ENCODE results near the gene ITPR2.

The ITPR2 gene

DNA sequence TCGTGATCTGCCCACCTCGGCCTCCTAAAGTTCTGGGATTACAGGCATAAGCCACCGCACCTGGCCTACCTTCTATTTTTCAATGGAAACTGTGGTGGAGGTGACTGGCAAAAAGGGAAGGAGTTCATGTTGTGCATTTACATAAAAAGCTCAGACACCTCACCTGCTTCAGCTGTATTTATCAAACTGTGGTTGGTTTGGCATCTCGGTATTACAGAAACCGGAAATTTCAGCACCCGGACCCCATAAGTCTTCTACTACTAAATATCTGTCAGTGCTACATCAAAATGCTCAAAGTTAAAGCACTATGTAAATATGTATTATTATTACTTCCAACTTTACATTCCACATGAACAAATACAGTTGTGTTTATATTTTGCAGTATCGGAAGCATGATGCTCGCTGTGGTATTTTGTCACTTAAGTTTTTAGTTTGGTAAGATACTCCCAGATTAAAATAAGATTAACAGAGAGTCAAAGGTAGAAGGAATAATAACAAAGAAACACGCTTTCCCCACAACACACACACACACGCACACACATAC is 95.4 kb downstream of the ITPR2 start:
- H4K20me1 ChIP-seq (ENCODE audit: insufficient read depth, low read length): no peaks in the 10 kb centered on the region
- H3F3A ChIP-seq (ENCODE audit: insufficient read depth, low read length): peaks cover under 1% of the 10 kb centered on the region; the same call in 1 of the 2 replicates
- no peaks in the 10 kb centered on the region for H3K9me2 ChIP-seq (replicated peaks; ENCODE audit: insufficient read depth, low read length)
- DNase-seq: no peak
- no peaks in the 10 kb centered on the region for H3K27me3 ChIP-seq (replicated peaks; ENCODE audit: insufficient read depth, low read length)
- no peak overlapping the region for H3K4me2 ChIP-seq (ENCODE audit: low read depth, low read length)
- H2AFZ ChIP-seq (ENCODE audit: low read length): no peak overlapping the region
- no peak overlapping the region for H3K4me3 ChIP-seq (ENCODE audit: low read length)
- H3K9ac ChIP-seq (ENCODE audit: low read length): no peak overlapping the region
- no peak for TF ChIP-seq EZH2 (optimal IDR thresholded peaks at IDR 0.05; ENCODE audit: low read depth, low read length)
- TF ChIP-seq, protein P1, sequence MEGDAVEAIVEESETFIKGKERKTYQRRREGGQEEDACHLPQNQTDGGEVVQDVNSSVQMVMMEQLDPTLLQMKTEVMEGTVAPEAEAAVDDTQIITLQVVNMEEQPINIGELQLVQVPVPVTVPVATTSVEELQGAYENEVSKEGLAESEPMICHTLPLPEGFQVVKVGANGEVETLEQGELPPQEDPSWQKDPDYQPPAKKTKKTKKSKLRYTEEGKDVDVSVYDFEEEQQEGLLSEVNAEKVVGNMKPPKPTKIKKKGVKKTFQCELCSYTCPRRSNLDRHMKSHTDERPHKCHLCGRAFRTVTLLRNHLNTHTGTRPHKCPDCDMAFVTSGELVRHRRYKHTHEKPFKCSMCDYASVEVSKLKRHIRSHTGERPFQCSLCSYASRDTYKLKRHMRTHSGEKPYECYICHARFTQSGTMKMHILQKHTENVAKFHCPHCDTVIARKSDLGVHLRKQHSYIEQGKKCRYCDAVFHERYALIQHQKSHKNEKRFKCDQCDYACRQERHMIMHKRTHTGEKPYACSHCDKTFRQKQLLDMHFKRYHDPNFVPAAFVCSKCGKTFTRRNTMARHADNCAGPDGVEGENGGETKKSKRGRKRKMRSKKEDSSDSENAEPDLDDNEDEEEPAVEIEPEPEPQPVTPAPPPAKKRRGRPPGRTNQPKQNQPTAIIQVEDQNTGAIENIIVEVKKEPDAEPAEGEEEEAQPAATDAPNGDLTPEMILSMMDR (IDR thresholded peaks at IDR 0.05; ENCODE audit: low read length): no peak
- no peak for TF ChIP-seq EZH2phosphoT487 (IDR thresholded peaks at IDR 0.05; ENCODE audit: low read length)
- no peaks in the 10 kb centered on the region for H3K36me3 ChIP-seq (replicated peaks; ENCODE audit: insufficient read depth, low read length)
- H3K27ac ChIP-seq (ENCODE audit: low read length): no peak overlapping the region
- H3K4me1 ChIP-seq (ENCODE audit: low read length): peaks cover 7% of the 10 kb centered on the region
- no peaks in the 10 kb centered on the region for H3K9me3 ChIP-seq (replicated peaks; ENCODE audit: insufficient read depth, low read length)
- no peaks in the 10 kb centered on the region; the same call in 1 of the 2 replicates for H3K79me2 ChIP-seq (ENCODE audit: low read length)

DNA sequence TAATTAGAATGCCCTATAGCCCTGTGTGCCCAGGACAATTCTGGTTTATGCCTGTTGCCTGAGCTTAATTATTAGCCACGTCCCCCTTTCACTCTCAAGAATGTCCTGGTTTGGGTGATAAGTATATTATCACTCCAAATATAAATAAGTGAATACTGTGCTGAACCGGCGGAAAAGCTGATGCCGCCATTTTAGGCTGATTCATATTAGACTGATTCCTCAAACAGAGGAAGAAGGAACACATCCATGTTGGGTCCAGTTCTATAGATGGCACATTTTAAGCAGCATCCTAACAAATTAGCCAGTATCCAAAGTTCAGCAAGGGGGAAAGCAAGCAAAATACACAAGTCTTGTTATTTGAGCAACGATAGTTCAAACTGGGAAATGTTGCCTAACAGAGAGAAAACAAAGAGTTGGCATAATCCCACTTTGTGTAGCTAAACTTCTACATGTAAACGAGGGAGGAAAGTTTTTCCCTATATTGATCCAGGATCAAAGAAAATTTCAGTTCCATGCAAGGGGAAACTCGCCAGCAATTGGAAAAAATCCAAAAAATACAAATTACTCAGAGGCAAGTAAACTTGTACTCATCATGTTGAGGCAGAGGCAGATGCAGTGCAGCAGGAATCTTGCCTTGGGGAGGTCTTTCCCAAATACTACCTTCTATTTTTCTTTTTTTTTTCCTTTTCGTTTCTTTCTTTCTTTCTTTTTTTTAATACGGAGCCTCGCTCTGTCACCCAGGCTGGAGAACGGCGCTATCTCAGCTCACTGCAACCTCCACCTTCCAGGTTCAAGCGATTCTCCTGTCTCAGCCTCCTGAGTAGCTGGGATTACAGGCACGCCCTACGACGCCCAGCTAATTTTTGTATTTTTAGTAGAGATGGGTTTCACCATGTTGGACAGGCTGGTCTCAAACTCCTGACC is 96.2 kb downstream of the ITPR2 start:
- no peak overlapping the region for H3K9ac ChIP-seq (ENCODE audit: low read length)
- no peaks in the 10 kb centered on the region for H4K20me1 ChIP-seq (ENCODE audit: insufficient read depth, low read length)
- no peak overlapping the region for H3K4me3 ChIP-seq (ENCODE audit: low read length)
- H2AFZ ChIP-seq (ENCODE audit: low read length): no peak overlapping the region
- H3K9me3 ChIP-seq (replicated peaks; ENCODE audit: insufficient read depth, low read length): no peaks in the 10 kb centered on the region
- H3K9me2 ChIP-seq (replicated peaks; ENCODE audit: insufficient read depth, low read length): no peaks in the 10 kb centered on the region
- H3K27ac ChIP-seq (ENCODE audit: low read length): no peak overlapping the region
- H3K36me3 ChIP-seq (replicated peaks; ENCODE audit: insufficient read depth, low read length): no peaks in the 10 kb centered on the region
- H3F3A ChIP-seq (ENCODE audit: insufficient read depth, low read length): peaks cover 7% of the 10 kb centered on the region; the same call in 1 of the 2 replicates
- TF ChIP-seq EZH2phosphoT487 (IDR thresholded peaks at IDR 0.05; ENCODE audit: low read length): no peak
- TF ChIP-seq, protein P1 (IDR thresholded peaks at IDR 0.05; ENCODE audit: low read length): no peak
- no peak for TF ChIP-seq EZH2 (optimal IDR thresholded peaks at IDR 0.05; ENCODE audit: low read depth, low read length)
- peaks cover 14% of the 10 kb centered on the region for H3K4me1 ChIP-seq (ENCODE audit: low read length)
- DNase-seq: no peak
- no peak overlapping the region for H3K4me2 ChIP-seq (ENCODE audit: low read depth, low read length)
- no peaks in the 10 kb centered on the region for H3K27me3 ChIP-seq (replicated peaks; ENCODE audit: insufficient read depth, low read length)
- H3K79me2 ChIP-seq (ENCODE audit: low read length): no peaks in the 10 kb centered on the region; the same call in 1 of the 2 replicates

DNA sequence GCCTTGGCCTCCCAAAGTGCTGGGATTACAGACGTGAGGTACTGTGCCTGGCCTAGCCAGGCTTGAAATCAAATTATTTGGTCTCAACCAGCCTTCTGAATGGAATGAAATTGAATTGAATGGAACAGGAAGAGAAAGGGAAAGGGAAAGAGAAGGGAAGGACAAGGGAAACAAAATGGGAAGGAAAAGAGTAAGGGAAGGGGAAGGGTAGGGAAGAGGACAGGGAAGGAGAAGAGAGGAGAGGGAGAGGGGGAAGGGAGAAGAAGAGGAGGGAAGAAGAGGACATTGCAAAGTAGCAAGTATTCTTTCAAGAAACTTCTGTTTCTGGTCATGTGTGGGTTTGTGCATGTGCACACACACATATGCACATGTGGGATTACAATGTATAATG is 97.8 kb downstream of the ITPR2 start:
- Histone ChIP-seq H3F3A (ENCODE audit: insufficient read depth, low read length) (peaks cover 7% of the 10 kb centered on the region; the same call in 1 of the 2 replicates), H4K20me1 (ENCODE audit: insufficient read depth, low read length) (no peaks in the 10 kb centered on the region), H3K79me2 (ENCODE audit: low read length) (peaks cover 4% of the 10 kb centered on the region; the same call in 1 of the 2 replicates), H3K36me3 (replicated peaks; ENCODE audit: insufficient read depth, low read length) (no peaks in the 10 kb centered on the region), H3K9ac (ENCODE audit: low read length) (no peak overlapping the region), H3K4me2 (ENCODE audit: low read depth, low read length) (no peak overlapping the region), H3K4me1 (ENCODE audit: low read length) (peaks cover 15% of the 10 kb centered on the region), H3K9me3 (replicated peaks; ENCODE audit: insufficient read depth, low read length) (no peaks in the 10 kb centered on the region), H3K27ac (ENCODE audit: low read length) (no peak overlapping the region), H3K4me3 (ENCODE audit: low read length) (no peak overlapping the region), H2AFZ (ENCODE audit: low read length) (no peak overlapping the region), H3K9me2 (replicated peaks; ENCODE audit: insufficient read depth, low read length) (no peaks in the 10 kb centered on the region), H3K27me3 (replicated peaks; ENCODE audit: insufficient read depth, low read length) (no peaks in the 10 kb centered on the region)
- DNase-seq: no peak
- no peak for TF ChIP-seq EZH2phosphoT487 (IDR thresholded peaks at IDR 0.05; ENCODE audit: low read length)
- no peak for TF ChIP-seq EZH2 (optimal IDR thresholded peaks at IDR 0.05; ENCODE audit: low read depth, low read length)
- TF ChIP-seq, protein P1 (IDR thresholded peaks at IDR 0.05; ENCODE audit: low read length): no peak

Data from MM.1S (cell line).